Osteoblast (primary cell): ENCODE data around the gene OSBPL2. TPM values are rescaled to one million over a fixed set of nuclear protein-coding genes. Genes with fewer than 3 reads are reported as not detected.

ENCODE experiments used
- DNase-seq: peaks from one replicate; pipeline ENCODE4 v3.0.0; 2011; ENCODE audit warnings: low spot score, mixed read lengths; ENCODE audit not compliant: insufficient read length; ENCODE audit errors: missing footprints
- H2AFZ ChIP-seq: 2 replicates; pipeline ENCODE4 v1.6.0; 2011; ENCODE audit warnings: mild to moderate bottlenecking, low read length
- H3K27ac ChIP-seq: 2 replicates; pipeline ENCODE4 v1.5.1; 2011; ENCODE audit warnings: mild to moderate bottlenecking, low read depth, low read length, moderate library complexity
- H3K27me3 ChIP-seq: 2 replicates; pipeline ENCODE4 v1.6.0; 2012; ENCODE audit warnings: mild to moderate bottlenecking, control low read depth, inconsistent platforms, low read length, moderate library complexity; ENCODE audit not compliant: insufficient read depth
- H3K36me3 ChIP-seq: 2 replicates; pipeline ENCODE4 v1.5.1; 2011; ENCODE audit warnings: mild to moderate bottlenecking, low read length, control low read depth, moderate library complexity; ENCODE audit not compliant: insufficient read depth
- H3K4me1 ChIP-seq: 2 replicates; pipeline ENCODE4 v1.5.1; 2011; ENCODE audit warnings: mild to moderate bottlenecking, low read length, control low read depth, moderate library complexity; ENCODE audit not compliant: insufficient read depth
- H3K4me2 ChIP-seq: 2 replicates; pipeline ENCODE4 v1.6.0; 2011; ENCODE audit warnings: mild to moderate bottlenecking, low read length; ENCODE audit not compliant: insufficient read depth
- H3K4me3 ChIP-seq: fragments of 200-600 bp; sonication (generic); 3 replicates; pipeline ENCODE4 v1.5.1; 2012; ENCODE audit warnings: mild to moderate bottlenecking, low read length, inconsistent platforms; ENCODE audit not compliant: insufficient read depth
- H3K79me2 ChIP-seq: 2 replicates; pipeline ENCODE4 v1.6.0; 2012; ENCODE audit warnings: mild to moderate bottlenecking, low read length, control low read depth, inconsistent platforms; ENCODE audit not compliant: insufficient read depth
- H3K9me3 ChIP-seq: 2 replicates; pipeline ENCODE4 v1.5.1; 2011; ENCODE audit warnings: low read depth, low read length, control low read depth
- H4K20me1 ChIP-seq: 2 replicates; pipeline ENCODE4 v1.6.0; 2012; ENCODE audit warnings: mild to moderate bottlenecking, low read length, control low read depth; ENCODE audit not compliant: insufficient read depth
- CTCF ChIP-seq: IDR thresholded peaks from 2 replicates; pipeline ENCODE4 v1.5.1; 2011; ENCODE audit warnings: mild to moderate bottlenecking, low read depth, low read length, moderate library complexity; ENCODE audit errors: extremely low read depth
- total RNA-seq: library from RNA; depleted of rRNA; stranded (reverse); fragments of >200 nt; gene quantifications from 2 replicates; pipeline ENCODE4 v1.2.3, GENCODE V29; 2012

OSBPL2 gene
- total RNA-seq, 1 donor: 35.8 TPM

- Histone ChIP-seq H3K36me3 (peaks cover 1% of the 10 kb centered on the region), H3K27ac (no peak overlapping the region), H3K4me3 (no peak overlapping the region), H3K4me1 (peaks cover 3% of the 10 kb centered on the region), H3K27me3 (no peaks in the 10 kb centered on the region), H4K20me1 (peaks cover 18% of the 10 kb centered on the region), H3K4me2 (no peak overlapping the region), H3K9me3 (no peaks in the 10 kb centered on the region), H2AFZ (no peak overlapping the region), H3K79me2 (peaks cover 26% of the 10 kb centered on the region)
- TF ChIP-seq CTCF: no peak
- no peak for DNase-seq
These were observed 2.1 kb upstream of the OSBPL2 start for GRCh38 chr20:62236200-62236599.

- Histone ChIP-seq H3K9me3 (no peaks in the 10 kb centered on the region), H4K20me1 (peaks cover 26% of the 10 kb centered on the region), H3K27me3 (no peaks in the 10 kb centered on the region), H2AFZ (no peak overlapping the region), H3K4me1 (peaks cover 3% of the 10 kb centered on the region), H3K4me3 (no peak overlapping the region), H3K27ac (no peak overlapping the region), H3K36me3 (peaks cover 8% of the 10 kb centered on the region), H3K79me2 (peaks cover 33% of the 10 kb centered on the region), H3K4me2 (no peak overlapping the region)
- no peak for DNase-seq
- no peak for TF ChIP-seq CTCF
These were observed 1.4 kb upstream of the OSBPL2 start for GRCh38 chr20:62236766-62237513.

GRCh38 chr20:62237514-62237800 lies 864 bp upstream of the OSBPL2 start:
- Histone ChIP-seq H3K36me3 (peaks cover 12% of the 10 kb centered on the region), H3K4me2 (peak overlapping the region; percentile 94), H3K27me3 (no peaks in the 10 kb centered on the region), H2AFZ (no peak overlapping the region), H3K4me1 (peaks cover 3% of the 10 kb centered on the region), H3K9me3 (no peaks in the 10 kb centered on the region), H3K79me2 (peaks cover 39% of the 10 kb centered on the region), H3K4me3 (peak overlapping the region; percentile 83), H3K27ac (no peak overlapping the region), H4K20me1 (peaks cover 31% of the 10 kb centered on the region)
- TF ChIP-seq CTCF: no peak
- DNase-seq: no peak

GRCh38 chr20:62238569-62239277 lies 402 bp downstream of the OSBPL2 start:
- H3K79me2 ChIP-seq: peaks cover 50% of the 10 kb centered on the region
- peaks cover 3% of the 10 kb centered on the region for H3K4me1 ChIP-seq

More at GRCh38 chr20:62238569-62239277, 402 bp downstream of the OSBPL2 start:
- DNase-seq: peak; percentile 92
- peak overlapping the region; percentile 81 for H3K4me2 ChIP-seq
- H3K9me3 ChIP-seq: no peaks in the 10 kb centered on the region
- H3K27me3 ChIP-seq: no peaks in the 10 kb centered on the region
- H2AFZ ChIP-seq: peak overlapping the region; percentile 70
- H3K36me3 ChIP-seq: peaks cover 18% of the 10 kb centered on the region
- TF ChIP-seq CTCF: no peak
- H4K20me1 ChIP-seq: peaks cover 42% of the 10 kb centered on the region
- peak overlapping the region; percentile 83 for H3K4me3 ChIP-seq
- peak overlapping the region; percentile 60 for H3K27ac ChIP-seq
